GM12878 (cell line): Measurements from ENCODE around the gene TUT1. TPM values are rescaled to one million over a fixed set of nuclear protein-coding genes. Genes with fewer than 3 reads are reported as not detected.

Experiments used
- CEBPZ ChIP-seq: fragments of 150-350 bp; IDR thresholded peaks from 2 replicates; pipeline ENCODE4 v1.6.1; 2016; ENCODE audit warnings: low read depth, low read length
- CHD1 ChIP-seq: IDR thresholded peaks from 2 replicates; pipeline ENCODE4 v1.6.1; 2012; ENCODE audit warnings: low read depth, low read length, improper control_type of control experiment
- CREB1 ChIP-seq: IDR thresholded peaks from 2 replicates; pipeline ENCODE4 v1.6.1; 2012; ENCODE audit warnings: low read depth, mild to moderate bottlenecking, inconsistent platforms
- ETV6 ChIP-seq, 2 experiments: fragments of 450-650 bp in 1 of 2; IDR thresholded peaks in 1 of 2; conservative IDR thresholded peaks in 1 of 2; 2 replicates each; pipeline ENCODE4 v1.6.1; 2014; ENCODE audit warnings: antibody characterized with exemption in 1 of 2, borderline replicate concordance in 1 of 2, low read depth in 1 of 2, mild to moderate bottlenecking in 1 of 2, moderate library complexity in 1 of 2
- HDGF ChIP-seq: fragments of 450-650 bp; IDR thresholded peaks from 2 replicates; pipeline ENCODE4 v1.6.1; 2016; ENCODE audit warnings: antibody characterized with exemption
- JUNB ChIP-seq: IDR thresholded peaks from 2 replicates; pipeline ENCODE4 v1.6.1; 2016; ENCODE audit warnings: antibody characterized with exemption, mild to moderate bottlenecking
- MEF2B ChIP-seq: fragments of 450-650 bp; IDR thresholded peaks from 2 replicates; pipeline ENCODE4 v1.6.1; 2018; ENCODE audit warnings: mild to moderate bottlenecking, moderate library complexity; ENCODE audit not compliant: partially characterized antibody, poor library complexity, severe bottlenecking
- MTA2 ChIP-seq: fragments of 450-650 bp; IDR thresholded peaks from 2 replicates; pipeline ENCODE4 v1.6.1; 2016; ENCODE audit warnings: low read depth, mild to moderate bottlenecking, moderate library complexity
- MTA3 ChIP-seq: IDR thresholded peaks from 2 replicates; pipeline ENCODE4 v1.6.1; 2012; ENCODE audit warnings: low read length, inconsistent platforms, borderline replicate concordance
- NFYA ChIP-seq: IDR thresholded peaks from 2 replicates; pipeline ENCODE4 v1.6.1; 2011; ENCODE audit warnings: low read depth, mild to moderate bottlenecking, low read length, improper control_type of control experiment, borderline replicate concordance
- NR2C2 ChIP-seq: IDR thresholded peaks from 2 replicates; pipeline ENCODE4 v1.6.1; 2011; ENCODE audit warnings: borderline replicate concordance, low read depth; ENCODE audit not compliant: control insufficient read depth, insufficient read length
- PAX5 ChIP-seq: IDR thresholded peaks from 2 replicates; pipeline ENCODE4 v1.6.1; 2011; ENCODE audit warnings: low read depth, low read length, borderline replicate concordance
- POLR2A ChIP-seq: IDR thresholded peaks from 2 replicates; pipeline ENCODE4 v1.6.1; 2011; ENCODE audit warnings: low read depth, mild to moderate bottlenecking, low read length
- POLR2AphosphoS5 ChIP-seq: IDR thresholded peaks from 2 replicates; pipeline ENCODE4 v1.6.1; 2011; ENCODE audit warnings: mild to moderate bottlenecking, low read length, inconsistent platforms
- POU2F2 ChIP-seq: IDR thresholded peaks from 3 replicates; pipeline ENCODE4 v1.6.1; 2011; ENCODE audit warnings: low read depth, mild to moderate bottlenecking, low read length, borderline replicate concordance
- RAD51 ChIP-seq: fragments of 450-650 bp; IDR thresholded peaks from 2 replicates; pipeline ENCODE4 v1.6.1; 2016; ENCODE audit warnings: moderate library complexity, mild to moderate bottlenecking, inconsistent platforms
- RB1 ChIP-seq: fragments of 450-650 bp; formaldehyde crosslinking; IDR thresholded peaks from 2 replicates; pipeline ENCODE4 v1.6.1; 2017; ENCODE audit warnings: mild to moderate bottlenecking, borderline replicate concordance
- RFX5 ChIP-seq: IDR thresholded peaks from 2 replicates; pipeline ENCODE4 v1.6.1; 2011; ENCODE audit warnings: low read depth, low read length, improper control_type of control experiment
- SIN3A ChIP-seq: IDR thresholded peaks from 2 replicates; pipeline ENCODE4 v1.6.1; 2012; ENCODE audit warnings: low read depth, low read length, improper control_type of control experiment
- TCF3 ChIP-seq: IDR thresholded peaks from 2 replicates; pipeline ENCODE4 v1.6.1; 2012; ENCODE audit warnings: low read depth, mild to moderate bottlenecking, low read length, borderline replicate concordance; ENCODE audit not compliant: insufficient read depth
- TCF7 ChIP-seq: IDR thresholded peaks from 2 replicates; pipeline ENCODE4 v1.6.1; 2014; ENCODE audit warnings: antibody characterized with exemption, borderline replicate concordance
- ZBED1 ChIP-seq: IDR thresholded peaks from 2 replicates; pipeline ENCODE4 v1.6.1; 2016; ENCODE audit warnings: borderline replicate concordance
- ZSCAN29 ChIP-seq: fragments of 450-650 bp; IDR thresholded peaks from 2 replicates; pipeline ENCODE4 v1.6.1; 2017; ENCODE audit warnings: mild to moderate bottlenecking, moderate library complexity
- ZZZ3 ChIP-seq: IDR thresholded peaks from 2 replicates; pipeline ENCODE4 v1.6.1; 2011; ENCODE audit warnings: low read depth; ENCODE audit not compliant: control insufficient read depth, insufficient read length
- polyA plus RNA-seq, 11 experiments: library from polyadenylated mRNA; depleted of rRNA in 4 of 11; unstranded in 6 of 11; stranded (reverse) in 5 of 11; fragments of >200 nt; fragmentation: Nextera tagmentation in 4 of 11; fragmentation: Illumina TruSeq in 1 of 11; extraction: Ambion mirVana in 4 of 11; extraction: Trizol in 1 of 11; gene quantifications; 1 replicate in 1 of 11; 2 replicates in 10 of 11; pipeline versions ENCODE4 v1.2.1 to v1.2.3, GENCODE V29; 2011 to 2016; ENCODE audit warnings: inconsistent platforms in 2 of 11, missing spikeins in 2 of 11, low read depth in 1 of 11
- total RNA-seq, 4 experiments: library from RNA; depleted of rRNA in 3 of 4; stranded (reverse); fragments of >200 nt in 3 of 4; fragmentation: Illumina TruSeq in 1 of 4; extraction: Trizol in 1 of 4; gene quantifications; 2 replicates each; pipeline versions ENCODE4 v1.2.1 to v1.2.3, GENCODE V29; 2013 to 2021
- TF ChIP-seq, protein P1 (sequence below): fragments of 450-650 bp; IDR thresholded peaks from 2 replicates; pipeline ENCODE4 v1.6.1; 2017; ENCODE audit warnings: mild to moderate bottlenecking

The TUT1 gene
- total and polyA plus RNA-seq, 10 of the 15 experiments (the other 5 are each of a cell fraction or from before 2014, with no cell fraction given), result 1.1 to 29.9 (median 16.2) TPM

GRCh38 chr11:62573592-62574362 lies 17.5 kb downstream of the TUT1 start, which contains the start of gene EEF1G (continued):
- no peak for TF ChIP-seq ETV6 (conservative IDR thresholded peaks at IDR 0.05 in 1 of 2, IDR thresholded peaks at IDR 0.05 in 1 of 2; ENCODE audit: borderline replicate concordance in 1 of 2, low read depth in 1 of 2)
- TF ChIP-seq CREB1, result peak; percentile 38; the same call in 1 of the 2 replicates
- peak; percentile 41; the same call in 1 of the 2 replicates for TF ChIP-seq RB1
- peak; percentile 20; the same call in 1 of the 2 replicates for TF ChIP-seq MTA2
- peak; percentile 68; the same call in 2 of the 3 replicates for TF ChIP-seq POU2F2
- no peak for TF ChIP-seq RAD51
- TF ChIP-seq, protein P1, sequence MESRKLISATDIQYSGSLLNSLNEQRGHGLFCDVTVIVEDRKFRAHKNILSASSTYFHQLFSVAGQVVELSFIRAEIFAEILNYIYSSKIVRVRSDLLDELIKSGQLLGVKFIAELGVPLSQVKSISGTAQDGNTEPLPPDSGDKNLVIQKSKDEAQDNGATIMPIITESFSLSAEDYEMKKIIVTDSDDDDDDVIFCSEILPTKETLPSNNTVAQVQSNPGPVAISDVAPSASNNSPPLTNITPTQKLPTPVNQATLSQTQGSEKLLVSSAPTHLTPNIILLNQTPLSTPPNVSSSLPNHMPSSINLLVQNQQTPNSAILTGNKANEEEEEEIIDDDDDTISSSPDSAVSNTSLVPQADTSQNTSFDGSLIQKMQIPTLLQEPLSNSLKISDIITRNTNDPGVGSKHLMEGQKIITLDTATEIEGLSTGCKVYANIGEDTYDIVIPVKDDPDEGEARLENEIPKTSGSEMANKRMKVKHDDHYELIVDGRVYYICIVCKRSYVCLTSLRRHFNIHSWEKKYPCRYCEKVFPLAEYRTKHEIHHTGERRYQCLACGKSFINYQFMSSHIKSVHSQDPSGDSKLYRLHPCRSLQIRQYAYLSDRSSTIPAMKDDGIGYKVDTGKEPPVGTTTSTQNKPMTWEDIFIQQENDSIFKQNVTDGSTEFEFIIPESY, result 0 out of 2 replicates have a peak, but pooled peaks have one; percentile 45
- no peak for TF ChIP-seq CEBPZ
- 0 out of 2 replicates have a peak, but pooled peaks have one; percentile 40 for TF ChIP-seq CHD1
- no peak for TF ChIP-seq TCF7
- no peak for TF ChIP-seq MEF2B
- TF ChIP-seq POLR2A, result peak; percentile 93
- TF ChIP-seq ZZZ3, result no peak
- no peak for TF ChIP-seq MTA3
- no peak for TF ChIP-seq RFX5
- TF ChIP-seq SIN3A, result peak; percentile 70
- TF ChIP-seq ZBED1, result no peak
- no peak for TF ChIP-seq ZSCAN29
- peak; percentile 93 for TF ChIP-seq POLR2AphosphoS5
- peak; percentile 12; the same call in 1 of the 2 replicates for TF ChIP-seq TCF3
- no peak for TF ChIP-seq JUNB
- TF ChIP-seq NFYA, result no peak
- peak; percentile 89 for TF ChIP-seq HDGF
- TF ChIP-seq PAX5, result no peak
- TF ChIP-seq NR2C2, result no peak
